GM19025 (cell line): ENCODE results near the gene GPT2.

Experiments used
- ATAC-seq: cut with Tn5 transposase; IDR thresholded peaks from one replicate; pipeline ENCODE4 v1.9.1; 2021; ENCODE audit warnings: mild to moderate bottlenecking, low read depth, moderate library complexity; ENCODE audit not compliant: unreplicated experiment

GPT2 gene

DNA sequence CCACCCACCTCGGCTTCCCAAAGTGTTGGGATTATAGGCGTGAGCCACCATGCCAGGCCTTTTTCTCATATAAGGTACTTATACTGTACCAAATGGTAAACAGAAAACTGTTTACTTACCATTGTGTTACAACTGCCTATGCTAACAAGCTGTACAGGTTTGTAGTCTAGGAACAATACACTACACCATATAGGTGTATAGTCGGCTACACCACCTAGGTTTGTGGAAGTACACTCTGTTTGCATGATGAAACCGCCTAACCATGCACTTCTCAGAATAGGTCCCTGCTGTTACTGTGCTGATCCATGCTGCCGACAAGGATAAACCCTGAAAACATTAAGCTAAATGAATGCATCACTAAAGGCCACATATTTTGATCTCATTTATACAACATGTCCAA is 70.4 kb downstream of the GPT2 start:
- no peak for ATAC-seq

DNA sequence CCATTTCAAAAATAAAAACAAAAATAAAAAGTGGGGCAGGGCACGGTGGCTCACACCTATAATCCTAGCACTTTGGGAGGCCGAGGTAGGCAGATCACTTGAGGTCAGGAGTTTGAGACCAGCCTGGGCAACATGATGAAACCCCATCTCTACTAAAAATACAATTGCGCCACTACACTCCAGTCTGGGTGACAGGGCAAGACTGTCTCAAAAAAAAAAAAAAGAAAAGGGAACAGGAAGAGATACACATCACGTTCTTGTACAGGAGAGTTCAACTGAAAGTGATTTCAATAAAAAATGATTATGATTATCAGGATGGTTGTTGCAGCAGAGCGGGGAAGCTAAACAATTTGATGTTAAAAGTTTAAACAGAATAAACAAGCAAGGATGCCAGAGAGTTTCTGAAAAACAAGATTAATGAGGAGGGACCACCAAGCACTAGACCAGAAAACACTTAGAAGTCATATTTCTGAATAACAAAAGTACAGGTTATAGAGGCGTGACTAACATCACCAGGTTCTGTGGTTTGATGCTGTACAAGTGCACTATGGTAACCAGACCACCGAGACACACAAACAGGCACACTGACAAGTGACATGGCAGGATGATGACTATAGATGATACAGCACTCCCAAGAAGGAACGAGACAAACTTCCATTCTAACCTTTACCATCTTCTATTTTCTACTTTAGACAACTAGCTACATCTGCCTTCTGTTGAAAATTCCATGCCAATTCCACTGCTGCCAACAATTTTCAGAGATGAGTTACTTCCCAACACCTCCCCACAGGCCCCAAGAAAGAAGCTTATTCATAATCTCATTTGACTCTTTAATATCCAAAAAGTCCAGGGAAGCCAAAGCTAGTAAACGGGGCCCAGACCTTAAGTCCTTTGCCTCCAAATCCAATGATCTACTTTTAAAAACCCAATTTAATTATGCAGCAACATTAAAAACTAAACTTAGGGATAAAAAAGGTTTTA is 77.5 kb downstream of the GPT2 start:
- no peak for ATAC-seq

DNA sequence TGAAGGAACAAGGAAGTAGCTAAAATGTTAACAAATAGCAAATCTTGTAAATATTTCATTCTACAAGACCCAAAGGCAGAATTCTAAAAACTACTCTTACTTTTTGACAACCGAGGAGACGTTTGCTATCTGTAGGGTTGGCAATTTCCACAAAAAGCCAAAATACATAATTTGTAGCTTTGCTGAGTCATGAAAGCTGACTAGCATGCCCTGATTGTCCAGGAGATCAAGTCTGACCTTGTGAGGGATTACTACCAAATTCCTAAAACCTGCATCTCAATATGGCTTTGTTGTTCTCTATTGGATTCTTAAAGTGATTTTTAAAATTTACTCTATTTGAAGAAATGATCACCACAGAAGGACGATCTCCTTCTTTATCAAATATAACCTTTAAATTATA is 78.5 kb downstream of the GPT2 start:
- no peak for ATAC-seq

DNA sequence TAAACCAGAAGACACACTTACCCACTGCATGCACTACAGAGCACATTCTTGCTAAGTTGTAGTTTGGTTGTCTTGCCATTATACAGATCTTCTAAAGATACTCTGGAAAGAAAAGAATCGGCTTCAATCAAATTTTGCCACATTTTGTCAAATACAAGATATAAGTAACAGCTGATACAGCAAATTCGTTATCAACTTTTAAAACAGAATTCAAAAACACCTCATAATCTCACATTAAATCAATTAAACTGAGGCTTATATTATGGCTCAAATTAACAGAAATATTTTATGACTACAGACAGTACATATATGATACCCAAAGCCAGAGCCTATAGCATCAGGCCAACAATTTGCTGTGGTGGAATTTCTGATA is 83.9 kb downstream of the GPT2 start:
- ATAC-seq, result no peak

DNA sequence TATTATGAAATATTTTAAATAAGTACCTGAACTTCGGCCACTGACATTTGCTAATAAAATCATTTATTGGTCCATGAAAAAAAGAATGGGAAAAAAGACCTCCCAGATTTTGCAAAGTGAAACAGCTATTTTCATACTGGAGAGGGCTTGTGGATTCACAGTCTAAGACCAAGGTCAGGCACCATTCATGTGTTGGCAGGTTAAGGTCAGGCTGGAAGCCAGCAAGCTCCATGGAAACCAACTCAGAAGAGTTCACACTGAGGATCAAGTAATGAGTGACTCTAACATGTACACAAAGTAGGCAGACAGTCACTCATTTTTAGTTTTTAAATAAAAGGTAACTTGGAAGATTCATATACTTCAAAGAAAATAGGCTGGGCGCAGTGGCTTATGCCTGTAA is 85.9 kb downstream of the GPT2 start:
- ATAC-seq, result no peak

DNA sequence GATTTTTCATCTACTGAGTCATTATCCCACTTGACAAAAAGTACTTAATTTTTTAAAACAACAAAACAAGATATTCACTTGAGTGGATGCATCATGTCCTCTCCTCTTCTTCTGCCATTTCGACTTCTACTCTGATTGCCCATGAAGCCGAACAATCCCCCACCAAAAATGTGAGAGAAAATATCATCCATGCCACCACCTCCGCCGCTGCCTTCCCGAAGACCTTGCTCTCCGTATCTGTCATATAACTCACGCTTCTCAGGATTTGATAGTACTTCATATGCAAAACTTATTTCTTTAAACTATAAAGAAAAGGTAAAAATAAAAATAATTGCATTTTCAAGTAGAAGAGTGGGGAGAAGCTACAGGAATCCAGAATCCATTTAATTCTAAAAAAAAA is 87.1 kb downstream of the GPT2 start:
- ATAC-seq, result no peak

DNA sequence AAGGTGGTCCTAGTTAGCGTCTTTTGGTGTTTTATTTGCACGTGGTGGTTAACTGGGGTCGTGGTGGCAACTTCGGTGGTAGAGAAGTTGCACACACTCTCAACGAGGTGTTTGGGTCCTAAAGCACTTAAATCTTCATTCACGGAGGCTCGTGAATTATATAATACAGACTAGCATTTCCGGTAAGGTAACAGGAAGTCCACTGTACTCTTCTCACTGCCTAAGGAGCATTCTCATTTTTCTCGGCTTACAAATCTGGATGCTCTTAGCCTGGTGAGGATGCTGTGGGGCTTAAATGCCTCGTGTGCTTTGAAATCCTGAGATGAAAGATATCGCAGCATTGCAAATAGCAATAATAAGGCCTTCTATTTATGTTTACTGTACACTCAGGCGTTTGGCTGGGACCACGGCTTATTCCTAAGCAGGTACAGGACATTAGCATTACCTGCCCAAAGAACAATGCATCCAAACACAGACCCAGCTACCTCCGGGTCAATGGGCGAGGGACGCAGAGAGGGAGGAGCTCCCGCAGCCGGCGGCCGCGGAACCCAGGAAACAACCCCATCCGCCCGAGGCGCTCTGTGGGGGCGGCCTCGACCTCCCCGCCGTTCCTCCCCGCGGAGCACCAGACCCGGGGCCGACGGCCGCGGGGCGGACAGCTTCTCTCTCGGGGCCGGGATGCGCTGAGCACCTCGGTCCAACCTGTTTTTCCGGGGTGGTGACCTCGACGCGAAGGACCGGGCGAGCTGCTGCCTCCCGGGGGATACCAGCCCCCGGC is 88.5 kb downstream of the GPT2 start:
- ATAC-seq, result peak; percentile 37

DNA sequence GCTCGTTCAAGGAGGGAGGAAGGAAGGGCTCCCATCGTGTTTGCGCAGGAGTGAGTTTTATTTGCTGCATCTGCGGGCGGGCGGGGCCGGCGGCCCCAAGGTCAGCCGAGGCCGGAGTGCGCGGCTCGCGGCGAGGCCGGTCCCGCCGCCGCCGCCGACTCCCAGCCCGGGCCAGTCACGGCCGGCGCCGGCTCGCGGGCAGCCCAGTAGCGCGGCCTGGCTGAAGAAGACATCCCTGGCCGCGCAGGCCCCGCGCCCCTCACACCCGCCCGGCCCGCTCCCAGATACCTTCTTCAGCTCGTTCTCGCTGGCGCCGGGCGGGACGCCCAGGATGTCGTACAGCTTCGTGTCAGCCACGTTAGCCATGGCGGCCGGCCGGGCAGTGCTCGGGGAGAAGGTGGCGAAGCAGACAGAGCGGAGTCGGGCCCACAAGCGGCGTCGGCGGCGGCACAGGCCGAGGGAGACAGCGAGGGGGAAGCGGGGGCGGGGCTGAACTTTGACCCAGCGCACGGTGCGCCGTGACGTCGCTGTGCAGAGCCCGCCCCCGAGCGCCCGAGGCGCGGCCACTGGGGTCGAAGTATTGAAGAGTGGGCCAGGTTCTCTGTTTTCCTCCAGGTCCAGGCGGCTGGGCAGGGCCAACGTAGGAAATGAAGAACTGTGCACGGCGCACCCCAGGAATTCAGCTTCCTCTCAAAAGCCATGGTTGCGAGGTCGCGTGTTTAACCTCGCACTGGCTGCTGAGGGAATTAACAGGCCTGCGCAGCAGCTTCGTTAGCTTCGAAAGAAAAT is 89.2 kb downstream of the GPT2 start, which contains the start of gene DNAJA2:
TSS of gene DNAJA2 (minus strand) at position 468 of the 789 bp plus-strand sequence. CDS start at position 366, 102 bp downstream.
- peak; percentile 87 for ATAC-seq

DNA sequence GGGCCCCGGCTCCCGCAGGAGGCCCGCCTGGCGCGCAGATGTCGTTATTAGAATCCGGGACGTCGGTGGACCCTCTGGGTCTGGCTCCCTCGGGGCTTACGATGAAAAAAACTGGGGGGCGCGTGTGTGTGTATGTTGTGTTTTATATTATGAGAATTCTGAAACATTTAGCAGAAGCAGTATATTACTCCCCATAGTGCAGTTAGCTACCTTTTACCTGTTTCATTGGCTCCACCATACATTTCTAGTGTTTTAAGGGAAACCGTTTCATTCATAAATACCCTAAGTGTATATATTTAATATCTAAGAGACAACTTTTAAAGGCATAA is 89.8 kb downstream of the GPT2 start:
- no peak for ATAC-seq

DNA sequence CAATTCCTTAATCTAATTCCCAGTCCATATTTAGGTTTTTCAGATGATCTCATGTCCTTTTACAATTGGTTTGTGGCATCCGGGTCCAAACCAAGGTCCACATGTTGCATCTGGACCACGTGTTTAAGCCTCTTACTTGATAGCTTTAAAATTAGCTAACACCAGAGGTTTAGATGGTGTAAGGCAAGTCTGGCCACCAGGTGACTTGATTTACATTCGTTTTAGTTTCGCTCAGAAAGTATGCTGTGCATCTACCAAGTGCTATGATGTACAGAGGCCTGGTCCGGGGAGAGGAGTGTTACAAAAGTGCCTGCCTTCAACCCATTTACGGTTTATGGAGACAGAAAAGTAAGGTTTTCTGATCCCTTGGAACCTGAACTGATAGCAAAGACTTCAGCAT is 90.2 kb downstream of the GPT2 start:
- ATAC-seq, result no peak

DNA sequence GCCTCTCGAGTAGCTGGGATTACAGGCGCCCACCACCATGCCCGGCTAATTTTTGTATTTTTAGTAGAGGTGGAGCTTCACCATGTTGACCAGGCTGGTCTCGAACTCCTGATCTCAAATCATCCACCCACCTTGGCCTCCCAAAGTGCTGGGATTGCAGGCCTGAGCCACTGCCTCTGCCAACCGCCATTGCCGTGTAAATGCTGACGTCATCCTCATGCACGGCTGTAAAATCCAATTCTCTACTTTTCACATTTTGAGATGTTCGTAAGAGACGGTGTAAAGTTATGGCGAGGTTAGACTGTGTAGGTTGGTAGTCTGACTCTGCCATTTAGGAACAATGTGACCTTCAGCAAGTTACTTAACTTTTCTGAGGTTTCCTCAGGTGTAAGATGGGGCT is 91.0 kb downstream of the GPT2 start:
- no peak for ATAC-seq

DNA sequence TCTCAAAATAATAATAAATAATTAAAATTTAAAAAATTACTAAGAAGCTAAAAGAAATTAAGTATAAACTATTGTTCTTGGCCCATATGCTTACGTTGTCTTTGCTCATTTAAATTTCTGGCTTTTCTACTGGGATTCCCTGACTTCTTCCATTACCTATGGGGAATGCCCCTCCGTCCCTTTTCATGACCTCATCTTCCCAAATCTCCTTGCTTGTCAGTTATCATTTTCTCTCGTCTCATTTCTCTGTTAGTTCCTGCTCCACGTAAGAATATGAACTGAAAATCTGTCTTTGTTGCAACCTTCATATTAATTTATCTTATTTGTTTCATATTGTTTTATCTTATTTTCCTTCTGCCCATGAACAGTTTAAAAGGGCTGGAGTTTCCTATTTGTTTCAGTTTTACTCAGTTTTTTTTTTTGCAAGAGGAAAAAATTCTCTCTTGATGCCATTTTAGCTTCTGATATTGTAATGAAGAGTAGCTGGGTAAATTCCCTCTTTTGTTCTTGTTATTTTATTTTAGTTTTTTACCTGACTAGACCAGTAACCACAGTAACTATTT is 91.8 kb downstream of the GPT2 start:
- ATAC-seq, result no peak

DNA sequence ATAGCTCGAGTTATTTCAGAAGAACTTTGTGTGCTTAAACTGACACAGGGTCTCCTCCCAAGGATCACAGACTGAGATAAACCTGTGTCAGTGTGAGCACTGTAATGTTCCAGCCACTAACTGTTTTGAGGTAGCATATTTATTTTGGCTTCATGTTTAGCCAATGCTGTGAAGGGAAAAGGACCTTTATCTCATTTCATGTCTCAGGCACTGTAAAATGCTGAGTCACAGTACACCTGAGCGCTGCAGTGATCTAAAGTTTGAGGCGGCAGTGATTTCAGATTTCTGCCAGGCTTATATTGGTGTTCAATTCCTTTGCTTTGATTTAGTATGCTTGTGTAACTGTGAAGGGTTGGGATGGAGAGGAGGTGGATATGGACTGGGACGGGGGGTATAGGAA is 92.4 kb downstream of the GPT2 start:
- no peak for ATAC-seq
